ENCODE data around the gene MYO1F.

DNA sequence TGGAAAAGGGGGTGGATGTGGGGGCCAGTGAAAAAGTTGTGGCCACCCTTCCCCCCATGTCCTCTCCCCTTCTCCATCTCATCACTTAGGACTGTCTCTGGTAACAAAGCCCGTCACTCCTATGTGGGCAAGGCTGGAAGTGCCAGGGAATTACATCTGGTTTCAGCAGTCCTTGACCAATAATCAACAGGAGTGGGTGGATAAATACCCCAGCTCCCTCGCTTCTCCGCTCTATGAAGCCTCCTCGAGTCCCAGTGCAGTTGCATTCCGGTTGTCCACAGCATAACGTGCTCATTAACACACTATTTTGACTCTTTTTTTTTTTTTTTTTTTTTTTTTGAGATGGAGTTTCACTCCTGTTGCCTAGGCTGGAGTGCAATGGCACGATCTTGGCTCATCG is 31.5 kb downstream of the MYO1F start:
- no peak for TF ChIP-seq EP300 (IDR thresholded peaks at IDR 0.05; ENCODE audit: borderline replicate concordance)
- TF ChIP-seq FOXM1 (IDR thresholded peaks at IDR 0.05; ENCODE audit: borderline replicate concordance, low read depth), result no peak
- TF ChIP-seq NFIC (IDR thresholded peaks at IDR 0.05), result no peak
- no peak for TF ChIP-seq CREB1 (IDR thresholded peaks at IDR 0.05; ENCODE audit: low read depth)

All from Ishikawa (cell line).